GM13977 (cell line): ENCODE data around the gene AKAP13.

Experiments used
- DNase-seq: peaks from one replicate; pipeline ENCODE4 v3.0.0; 2012; ENCODE audit warnings: low spot score
- in situ Hi-C: fragments of 300-500 bp; cut with MboI; formaldehyde crosslinking; loops from one replicate; pipeline ENCODE4 v1.12.0; 2022; ENCODE audit warnings: low sequenced_read_pairs, low pct_unique_long_range_greater_than_20kb, mixed read lengths, inconsistent platforms; ENCODE audit not compliant: unreplicated experiment
- TF ChIP-seq, protein P1 (sequence below): IDR thresholded peaks from 2 replicates; pipeline ENCODE4 v1.5.1; 2012; ENCODE audit warnings: mild to moderate bottlenecking, control low read depth; ENCODE audit not compliant: insufficient read depth; ENCODE audit errors: extremely low read depth, missing control alignments

AKAP13 gene

DNA sequence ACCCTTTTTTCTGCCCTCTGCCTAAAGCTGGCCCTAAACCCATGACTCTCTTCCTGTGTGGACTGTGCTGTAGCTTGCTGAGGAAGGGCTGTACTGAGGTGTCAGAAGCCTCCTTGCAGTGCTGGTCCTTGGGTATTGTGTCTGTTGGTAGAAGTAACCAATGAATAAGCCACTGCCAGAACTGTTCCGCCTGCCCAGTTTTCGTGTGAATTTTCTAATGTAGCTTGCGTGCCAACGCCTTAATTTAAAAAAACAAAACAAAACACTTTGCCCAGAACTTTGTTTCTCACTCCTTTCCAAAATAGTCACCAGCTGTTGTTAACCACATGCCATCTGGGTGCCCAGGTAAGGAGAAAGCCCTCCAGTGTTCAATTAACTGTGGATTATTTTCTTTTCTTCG is 312.5 kb downstream of the AKAP13 start:
- TF ChIP-seq, protein P1, sequence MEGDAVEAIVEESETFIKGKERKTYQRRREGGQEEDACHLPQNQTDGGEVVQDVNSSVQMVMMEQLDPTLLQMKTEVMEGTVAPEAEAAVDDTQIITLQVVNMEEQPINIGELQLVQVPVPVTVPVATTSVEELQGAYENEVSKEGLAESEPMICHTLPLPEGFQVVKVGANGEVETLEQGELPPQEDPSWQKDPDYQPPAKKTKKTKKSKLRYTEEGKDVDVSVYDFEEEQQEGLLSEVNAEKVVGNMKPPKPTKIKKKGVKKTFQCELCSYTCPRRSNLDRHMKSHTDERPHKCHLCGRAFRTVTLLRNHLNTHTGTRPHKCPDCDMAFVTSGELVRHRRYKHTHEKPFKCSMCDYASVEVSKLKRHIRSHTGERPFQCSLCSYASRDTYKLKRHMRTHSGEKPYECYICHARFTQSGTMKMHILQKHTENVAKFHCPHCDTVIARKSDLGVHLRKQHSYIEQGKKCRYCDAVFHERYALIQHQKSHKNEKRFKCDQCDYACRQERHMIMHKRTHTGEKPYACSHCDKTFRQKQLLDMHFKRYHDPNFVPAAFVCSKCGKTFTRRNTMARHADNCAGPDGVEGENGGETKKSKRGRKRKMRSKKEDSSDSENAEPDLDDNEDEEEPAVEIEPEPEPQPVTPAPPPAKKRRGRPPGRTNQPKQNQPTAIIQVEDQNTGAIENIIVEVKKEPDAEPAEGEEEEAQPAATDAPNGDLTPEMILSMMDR, result no peak
- DNase-seq, result no peak
- in situ Hi-C loops, result no loop called here

DNA sequence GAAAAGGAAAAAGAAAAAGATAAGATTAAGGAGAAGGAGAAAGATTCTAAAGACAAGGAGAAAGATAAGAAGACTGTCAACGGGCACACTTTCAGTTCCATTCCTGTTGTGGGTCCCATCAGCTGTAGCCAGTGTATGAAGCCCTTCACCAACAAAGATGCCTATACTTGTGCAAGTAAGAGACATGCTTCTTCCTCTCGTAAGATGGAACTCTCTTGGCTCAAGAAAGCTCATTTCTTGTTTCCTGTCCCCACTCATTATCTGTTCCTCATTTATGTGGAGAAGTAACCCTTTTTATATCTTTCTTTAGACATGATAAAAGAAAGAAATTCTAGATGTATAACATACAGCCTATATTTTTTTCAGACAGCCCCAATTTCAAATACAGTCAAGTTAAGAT is 312.9 kb downstream of the AKAP13 start:
- DNase-seq, result no peak
- in situ Hi-C loops, result no loop called here
- TF ChIP-seq, protein P1, result no peak

DNA sequence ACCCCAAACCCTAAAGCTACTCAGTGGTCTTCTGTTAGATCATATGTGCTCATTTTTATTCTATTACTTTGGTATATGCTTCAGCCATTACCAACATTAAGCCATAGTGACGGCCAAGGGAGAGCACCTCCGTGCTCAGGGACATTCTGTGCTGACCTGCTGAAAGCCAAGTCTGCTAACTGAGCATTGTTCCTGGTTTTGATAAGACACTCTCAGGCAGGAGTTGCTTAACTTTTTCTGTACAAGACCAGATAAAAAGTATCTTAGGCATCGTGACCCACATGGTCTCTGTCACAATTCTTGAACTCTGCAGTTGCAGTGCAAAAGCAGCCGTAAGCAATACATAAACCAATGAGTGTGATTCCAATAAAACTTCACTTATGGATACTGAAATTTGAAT is 313.7 kb downstream of the AKAP13 start:
- TF ChIP-seq, protein P1, result no peak

DNA sequence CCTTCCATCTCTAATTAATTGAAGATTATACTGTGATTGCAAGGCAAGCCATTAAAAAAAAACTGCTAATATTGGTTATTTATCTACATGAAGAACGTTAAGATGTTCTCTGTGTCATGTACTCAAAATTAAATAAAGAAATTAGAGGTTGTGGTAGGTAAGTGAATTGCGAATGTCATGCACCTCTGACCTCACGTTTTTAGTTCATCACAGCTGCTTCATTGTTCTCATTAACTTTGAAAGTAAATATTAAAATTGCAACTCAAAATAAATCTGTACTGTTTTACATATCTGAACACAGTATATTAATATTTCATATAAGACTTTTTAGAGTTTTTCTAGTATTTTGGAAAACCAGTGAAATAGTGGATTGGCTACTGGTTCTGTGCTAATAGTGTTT is 320.4 kb downstream of the AKAP13 start:
- TF ChIP-seq, protein P1, result no peak
- in situ Hi-C loops, result loop anchor here (25.0 kb wide), 1 partner anchor 213 kb away; no protein-coding TSS in a partner anchor
- no peak for DNase-seq

More for the DNA sequence above, 313.7 kb downstream of the AKAP13 start:
- no peak for DNase-seq
- in situ Hi-C loops, result no loop called here

DNA sequence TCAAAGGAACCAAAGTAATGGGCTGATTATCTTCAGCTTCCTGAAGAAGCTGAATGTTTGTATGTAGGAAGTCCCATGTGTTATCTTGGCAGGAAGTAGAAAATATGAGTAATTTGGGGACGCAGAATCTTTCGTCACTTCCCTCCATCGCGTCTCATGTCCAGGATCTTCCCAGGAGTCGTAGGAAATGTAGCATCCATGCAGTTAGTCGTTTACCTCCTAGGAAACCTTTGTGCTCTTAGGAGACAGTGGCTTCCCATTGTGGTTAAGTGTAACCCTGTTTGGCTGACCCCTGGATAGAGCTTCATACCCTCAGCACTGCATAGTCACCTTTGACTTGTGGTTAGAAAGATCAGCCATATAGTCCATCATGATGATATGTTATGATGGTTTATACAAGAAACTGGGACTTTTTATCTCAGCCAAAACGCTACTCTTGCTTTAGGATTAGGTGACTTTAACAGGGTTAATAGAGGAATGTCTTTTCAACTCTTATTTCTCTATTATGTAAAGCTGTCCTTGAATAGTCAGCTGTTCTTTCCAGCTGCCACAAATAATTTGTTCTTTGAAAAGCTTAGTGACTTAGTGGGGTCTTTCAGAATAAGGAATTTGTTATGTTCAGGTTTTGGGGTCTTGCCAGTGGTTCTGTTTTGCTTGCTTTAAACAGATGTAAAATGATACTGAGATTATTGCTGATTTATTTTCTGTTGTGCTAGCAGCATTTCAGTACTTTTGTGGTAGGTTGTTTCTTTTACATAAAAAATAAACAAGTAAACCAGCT is 322.1 kb downstream of the AKAP13 start:
- in situ Hi-C loops, result loop anchor here (25.0 kb wide), 1 partner anchor 215 kb away; no protein-coding TSS in a partner anchor
- TF ChIP-seq, protein P1, result no peak
- no peak for DNase-seq

DNA sequence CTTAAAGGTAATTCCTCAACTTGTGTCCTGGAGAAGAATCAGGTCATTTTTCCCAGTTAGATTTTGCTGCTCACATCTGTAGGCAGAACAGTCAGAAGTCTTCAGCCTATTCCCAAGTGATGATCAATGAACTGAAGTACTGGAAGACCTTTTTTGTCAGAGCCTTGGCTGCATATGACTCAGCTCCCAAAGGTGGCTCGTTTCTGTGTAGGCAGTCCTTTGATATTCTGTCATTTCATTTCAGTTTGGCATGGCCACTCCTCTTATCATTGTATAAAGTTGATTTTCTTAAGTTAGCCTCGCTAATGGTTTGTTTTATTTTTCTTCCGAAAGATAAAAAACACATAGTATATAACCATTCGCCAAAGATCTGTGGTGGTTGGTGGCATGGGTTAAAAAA is 323.7 kb downstream of the AKAP13 start:
- DNase-seq, result no peak
- TF ChIP-seq, protein P1, result no peak
- in situ Hi-C loops, result loop anchor here (25.0 kb wide), 1 partner anchor 217 kb away; no protein-coding TSS in a partner anchor
